Measurements from ENCODE around the gene NRP2. TPM values are rescaled to one million over a fixed set of nuclear protein-coding genes. Genes with fewer than 3 reads are reported as not detected.

Gene NRP2
- total RNA-seq, 2 experiments from 2014 or later = 0.19 TPM; not detected in 1

DNA sequence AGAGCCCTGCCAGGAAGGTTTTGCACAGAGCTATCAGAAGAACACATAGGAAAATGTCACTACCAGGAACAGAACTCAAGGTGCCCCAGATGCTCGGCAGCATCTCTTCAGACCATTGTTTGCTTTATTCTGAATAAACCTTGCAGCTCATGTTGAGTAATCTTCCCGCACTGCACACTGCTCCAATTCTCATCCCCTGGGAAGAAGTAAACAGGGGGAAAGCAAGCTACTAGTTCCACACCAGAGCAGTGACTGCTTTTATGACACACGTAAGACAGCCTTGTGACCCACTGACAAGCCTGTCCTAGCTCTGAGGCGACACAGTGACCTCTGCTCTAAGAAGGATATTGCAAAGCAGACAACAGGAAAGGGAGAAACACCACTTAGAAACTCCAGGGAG is 44.2 kb downstream of the NRP2 start:
- no peaks in the 10 kb centered on the region for H3K36me3 ChIP-seq (ENCODE audit: insufficient read depth, low read length)
- CTCF ChIA-PET = no interaction called here
- H3K4me1 ChIP-seq (ENCODE audit: insufficient read depth, low read length) = no peaks in the 10 kb centered on the region
- H3K27me3 ChIP-seq (ENCODE audit: control insufficient read depth in 1 of 2, insufficient read depth in 2 of 2, low read length in 2 of 2) = no peaks in the 10 kb centered on the region
- intact Hi-C loops (cut with DNase I, micrococcal nuclease) = no loop called here
- Mint-ChIP-seq H3K27ac (no peak overlapping the region), H3K27me3 (peaks cover 6% of the 10 kb centered on the region), H3K36me3 (ENCODE audit: low read depth) (no peaks in the 10 kb centered on the region), H3K9me3 (no peaks in the 10 kb centered on the region), H3K4me3 (no peak overlapping the region), H3K4me1 (ENCODE audit: low read depth) (no peaks in the 10 kb centered on the region)
- no peak overlapping the region for H3K4me3 ChIP-seq (ENCODE audit: low read length)
- no peak for ATAC-seq (ENCODE audit: poor library complexity)
- DNase-seq = no peak
- POLR2A ChIA-PET = no interaction called here
- no peaks in the 10 kb centered on the region for H3K9me3 ChIP-seq (ENCODE audit: control insufficient read depth in 1 of 2, insufficient read depth in 1 of 2, low read length in 2 of 2)
- no peak overlapping the region for H3K27ac ChIP-seq (ENCODE audit: low read depth in 1 of 2, low read length in 2 of 2)
- TF ChIP-seq, protein P1, sequence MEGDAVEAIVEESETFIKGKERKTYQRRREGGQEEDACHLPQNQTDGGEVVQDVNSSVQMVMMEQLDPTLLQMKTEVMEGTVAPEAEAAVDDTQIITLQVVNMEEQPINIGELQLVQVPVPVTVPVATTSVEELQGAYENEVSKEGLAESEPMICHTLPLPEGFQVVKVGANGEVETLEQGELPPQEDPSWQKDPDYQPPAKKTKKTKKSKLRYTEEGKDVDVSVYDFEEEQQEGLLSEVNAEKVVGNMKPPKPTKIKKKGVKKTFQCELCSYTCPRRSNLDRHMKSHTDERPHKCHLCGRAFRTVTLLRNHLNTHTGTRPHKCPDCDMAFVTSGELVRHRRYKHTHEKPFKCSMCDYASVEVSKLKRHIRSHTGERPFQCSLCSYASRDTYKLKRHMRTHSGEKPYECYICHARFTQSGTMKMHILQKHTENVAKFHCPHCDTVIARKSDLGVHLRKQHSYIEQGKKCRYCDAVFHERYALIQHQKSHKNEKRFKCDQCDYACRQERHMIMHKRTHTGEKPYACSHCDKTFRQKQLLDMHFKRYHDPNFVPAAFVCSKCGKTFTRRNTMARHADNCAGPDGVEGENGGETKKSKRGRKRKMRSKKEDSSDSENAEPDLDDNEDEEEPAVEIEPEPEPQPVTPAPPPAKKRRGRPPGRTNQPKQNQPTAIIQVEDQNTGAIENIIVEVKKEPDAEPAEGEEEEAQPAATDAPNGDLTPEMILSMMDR (IDR thresholded peaks at IDR 0.05) = no peak

DNA sequence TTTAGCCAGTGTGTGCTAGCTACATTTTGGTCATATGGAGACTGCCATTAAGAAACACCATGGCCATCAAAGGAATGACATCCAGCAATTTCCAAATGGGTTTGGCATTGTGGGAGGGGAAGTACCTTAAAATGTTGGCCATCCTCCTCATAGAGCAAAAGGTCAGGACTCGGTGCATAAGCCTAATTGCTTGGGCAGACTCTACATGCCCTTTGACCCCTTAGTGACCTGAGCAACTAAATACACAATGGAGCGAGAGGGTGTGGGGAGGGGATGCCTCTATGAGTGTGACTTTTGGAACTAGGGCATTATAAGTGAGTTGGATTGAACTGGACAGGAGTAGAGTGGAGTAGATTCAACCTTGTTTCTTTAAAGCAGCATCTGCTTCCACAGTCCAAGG is 44.9 kb downstream of the NRP2 start:
- H3K4me1 ChIP-seq (ENCODE audit: insufficient read depth, low read length) = no peaks in the 10 kb centered on the region
- no peak overlapping the region for H3K4me3 ChIP-seq (ENCODE audit: low read length)
- no peaks in the 10 kb centered on the region for H3K36me3 Mint-ChIP-seq (ENCODE audit: low read depth)
- ATAC-seq (ENCODE audit: poor library complexity) (no peak), DNase-seq (no peak)
- no peak overlapping the region for H3K27ac ChIP-seq (ENCODE audit: low read depth in 1 of 2, low read length in 2 of 2)
- no peak overlapping the region for H3K27ac Mint-ChIP-seq
- no peaks in the 10 kb centered on the region for H3K27me3 ChIP-seq (ENCODE audit: control insufficient read depth in 1 of 2, insufficient read depth in 2 of 2, low read length in 2 of 2)
- no peaks in the 10 kb centered on the region for H3K9me3 Mint-ChIP-seq
- no peaks in the 10 kb centered on the region for H3K36me3 ChIP-seq (ENCODE audit: insufficient read depth, low read length)
- H3K9me3 ChIP-seq (ENCODE audit: control insufficient read depth in 1 of 2, insufficient read depth in 1 of 2, low read length in 2 of 2) = no peaks in the 10 kb centered on the region
- H3K27me3 Mint-ChIP-seq = peaks cover 6% of the 10 kb centered on the region
- no peak overlapping the region for H3K4me3 Mint-ChIP-seq
- H3K4me1 Mint-ChIP-seq (ENCODE audit: low read depth) = no peaks in the 10 kb centered on the region
- TF ChIP-seq, protein P1 (IDR thresholded peaks at IDR 0.05) = no peak
- ChIA-PET CTCF (no interaction called here), POLR2A (no interaction called here)
- intact Hi-C loops (cut with DNase I, micrococcal nuclease) = no loop called here

DNA sequence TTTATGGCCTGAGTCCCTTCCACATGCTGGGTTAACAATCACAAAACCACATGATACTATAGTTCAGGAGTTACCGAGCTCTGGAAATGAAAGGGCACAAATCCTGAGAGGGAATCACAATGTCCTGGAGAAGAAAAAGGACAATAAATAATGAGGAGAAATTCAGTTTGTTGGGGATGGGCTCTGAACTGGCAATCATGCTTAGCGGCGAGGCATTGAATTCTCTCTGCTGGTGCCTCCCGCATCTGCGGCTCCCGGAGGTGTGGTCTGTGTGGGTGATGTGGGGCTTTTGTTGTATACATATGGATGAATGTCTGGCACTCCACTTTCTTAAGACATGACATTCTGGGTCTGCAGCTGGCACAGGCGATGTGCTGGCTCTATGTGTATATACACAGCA is 46.1 kb downstream of the NRP2 start:
- Mint-ChIP-seq H3K27me3 (peaks cover 6% of the 10 kb centered on the region), H3K36me3 (ENCODE audit: low read depth) (no peaks in the 10 kb centered on the region), H3K27ac (no peak overlapping the region), H3K4me1 (ENCODE audit: low read depth) (no peaks in the 10 kb centered on the region), H3K9me3 (no peaks in the 10 kb centered on the region), H3K4me3 (no peak overlapping the region)
- no peaks in the 10 kb centered on the region for H3K4me1 ChIP-seq (ENCODE audit: insufficient read depth, low read length)
- TF ChIP-seq, protein P1 (IDR thresholded peaks at IDR 0.05) = no peak
- H3K36me3 ChIP-seq (ENCODE audit: insufficient read depth, low read length) = no peaks in the 10 kb centered on the region
- no peak for ATAC-seq (ENCODE audit: poor library complexity)
- H3K27ac ChIP-seq (ENCODE audit: low read depth in 1 of 2, low read length in 2 of 2) = no peak overlapping the region
- ChIA-PET POLR2A (no interaction called here), CTCF (no interaction called here)
- DNase-seq = no peak
- H3K27me3 ChIP-seq (ENCODE audit: control insufficient read depth in 1 of 2, insufficient read depth in 2 of 2, low read length in 2 of 2) = no peaks in the 10 kb centered on the region
- no peak overlapping the region for H3K4me3 ChIP-seq (ENCODE audit: low read length)
- intact Hi-C loops (cut with DNase I, micrococcal nuclease) = no loop called here
- no peaks in the 10 kb centered on the region for H3K9me3 ChIP-seq (ENCODE audit: control insufficient read depth in 1 of 2, insufficient read depth in 1 of 2, low read length in 2 of 2)
